ENCODE measurements around the gene FOXJ1.

Gene FOXJ1

GRCh38 chr17:76150712-76151622 lies 9.9 kb upstream of the FOXJ1 start:
- ATAC-seq, result no peak
- TF ChIP-seq TOX (CRISPR knock-in tag; IDR thresholded peaks at IDR 0.05; ENCODE audit: borderline replicate concordance) (no peak), PPARA (CRISPR knock-in tag; IDR thresholded peaks at IDR 0.05; ENCODE audit: borderline replicate concordance) (no peak), ESRRG (CRISPR knock-in tag; IDR thresholded peaks at IDR 0.05) (no peak), ZFP30 (CRISPR knock-in tag; IDR thresholded peaks at IDR 0.05) (no peak), OSR1 (CRISPR knock-in tag; IDR thresholded peaks at IDR 0.05) (no peak), TCF4 (CRISPR knock-in tag; IDR thresholded peaks at IDR 0.05; ENCODE audit: borderline replicate concordance) (no peak), ZFP3 (CRISPR knock-in tag; IDR thresholded peaks at IDR 0.05) (no peak), SNAI2 (CRISPR knock-in tag; IDR thresholded peaks at IDR 0.05) (no peak), ZNF565 (CRISPR knock-in tag; conservative IDR thresholded peaks at IDR 0.05; ENCODE audit: low read depth) (no peak), ZNF70 (CRISPR knock-in tag; IDR thresholded peaks at IDR 0.05) (no peak), ZNF8 (CRISPR knock-in tag; IDR thresholded peaks at IDR 0.05) (no peak), GLIS3 (CRISPR knock-in tag; IDR thresholded peaks at IDR 0.05) (no peak), RARB (CRISPR knock-in tag; IDR thresholded peaks at IDR 0.05) (no peak), ISL1 (CRISPR knock-in tag; IDR thresholded peaks at IDR 0.05) (no peak)
- TF ChIP-seq, protein P1, sequence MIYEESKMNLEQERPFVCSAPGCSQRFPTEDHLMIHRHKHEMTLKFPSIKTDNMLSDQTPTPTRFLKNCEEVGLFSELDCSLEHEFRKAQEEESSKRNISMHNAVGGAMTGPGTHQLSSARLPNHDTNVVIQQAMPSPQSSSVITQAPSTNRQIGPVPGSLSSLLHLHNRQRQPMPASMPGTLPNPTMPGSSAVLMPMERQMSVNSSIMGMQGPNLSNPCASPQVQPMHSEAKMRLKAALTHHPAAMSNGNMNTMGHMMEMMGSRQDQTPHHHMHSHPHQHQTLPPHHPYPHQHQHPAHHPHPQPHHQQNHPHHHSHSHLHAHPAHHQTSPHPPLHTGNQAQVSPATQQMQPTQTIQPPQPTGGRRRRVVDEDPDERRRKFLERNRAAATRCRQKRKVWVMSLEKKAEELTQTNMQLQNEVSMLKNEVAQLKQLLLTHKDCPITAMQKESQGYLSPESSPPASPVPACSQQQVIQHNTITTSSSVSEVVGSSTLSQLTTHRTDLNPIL (CRISPR knock-in tag; IDR thresholded peaks at IDR 0.05; ENCODE audit: low read depth), result no peak
- TF ChIP-seq, protein P2, sequence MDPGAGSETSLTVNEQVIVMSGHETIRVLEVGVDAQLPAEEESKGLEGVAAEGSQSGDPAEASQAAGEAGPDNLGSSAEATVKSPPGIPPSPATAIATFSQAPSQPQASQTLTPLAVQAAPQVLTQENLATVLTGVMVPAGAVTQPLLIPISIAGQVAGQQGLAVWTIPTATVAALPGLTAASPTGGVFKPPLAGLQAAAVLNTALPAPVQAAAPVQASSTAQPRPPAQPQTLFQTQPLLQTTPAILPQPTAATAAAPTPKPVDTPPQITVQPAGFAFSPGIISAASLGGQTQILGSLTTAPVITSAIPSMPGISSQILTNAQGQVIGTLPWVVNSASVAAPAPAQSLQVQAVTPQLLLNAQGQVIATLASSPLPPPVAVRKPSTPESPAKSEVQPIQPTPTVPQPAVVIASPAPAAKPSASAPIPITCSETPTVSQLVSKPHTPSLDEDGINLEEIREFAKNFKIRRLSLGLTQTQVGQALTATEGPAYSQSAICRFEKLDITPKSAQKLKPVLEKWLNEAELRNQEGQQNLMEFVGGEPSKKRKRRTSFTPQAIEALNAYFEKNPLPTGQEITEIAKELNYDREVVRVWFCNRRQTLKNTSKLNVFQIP (CRISPR knock-in tag; IDR thresholded peaks at IDR 0.05; ENCODE audit: borderline replicate concordance, low read depth), result no peak
- TF ChIP-seq, protein P3, sequence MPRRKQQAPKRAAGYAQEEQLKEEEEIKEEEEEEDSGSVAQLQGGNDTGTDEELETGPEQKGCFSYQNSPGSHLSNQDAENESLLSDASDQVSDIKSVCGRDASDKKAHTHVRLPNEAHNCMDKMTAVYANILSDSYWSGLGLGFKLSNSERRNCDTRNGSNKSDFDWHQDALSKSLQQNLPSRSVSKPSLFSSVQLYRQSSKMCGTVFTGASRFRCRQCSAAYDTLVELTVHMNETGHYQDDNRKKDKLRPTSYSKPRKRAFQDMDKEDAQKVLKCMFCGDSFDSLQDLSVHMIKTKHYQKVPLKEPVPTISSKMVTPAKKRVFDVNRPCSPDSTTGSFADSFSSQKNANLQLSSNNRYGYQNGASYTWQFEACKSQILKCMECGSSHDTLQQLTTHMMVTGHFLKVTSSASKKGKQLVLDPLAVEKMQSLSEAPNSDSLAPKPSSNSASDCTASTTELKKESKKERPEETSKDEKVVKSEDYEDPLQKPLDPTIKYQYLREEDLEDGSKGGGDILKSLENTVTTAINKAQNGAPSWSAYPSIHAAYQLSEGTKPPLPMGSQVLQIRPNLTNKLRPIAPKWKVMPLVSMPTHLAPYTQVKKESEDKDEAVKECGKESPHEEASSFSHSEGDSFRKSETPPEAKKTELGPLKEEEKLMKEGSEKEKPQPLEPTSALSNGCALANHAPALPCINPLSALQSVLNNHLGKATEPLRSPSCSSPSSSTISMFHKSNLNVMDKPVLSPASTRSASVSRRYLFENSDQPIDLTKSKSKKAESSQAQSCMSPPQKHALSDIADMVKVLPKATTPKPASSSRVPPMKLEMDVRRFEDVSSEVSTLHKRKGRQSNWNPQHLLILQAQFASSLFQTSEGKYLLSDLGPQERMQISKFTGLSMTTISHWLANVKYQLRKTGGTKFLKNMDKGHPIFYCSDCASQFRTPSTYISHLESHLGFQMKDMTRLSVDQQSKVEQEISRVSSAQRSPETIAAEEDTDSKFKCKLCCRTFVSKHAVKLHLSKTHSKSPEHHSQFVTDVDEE (CRISPR knock-in tag; IDR thresholded peaks at IDR 0.05), result no peak
- TF ChIP-seq, protein P4, sequence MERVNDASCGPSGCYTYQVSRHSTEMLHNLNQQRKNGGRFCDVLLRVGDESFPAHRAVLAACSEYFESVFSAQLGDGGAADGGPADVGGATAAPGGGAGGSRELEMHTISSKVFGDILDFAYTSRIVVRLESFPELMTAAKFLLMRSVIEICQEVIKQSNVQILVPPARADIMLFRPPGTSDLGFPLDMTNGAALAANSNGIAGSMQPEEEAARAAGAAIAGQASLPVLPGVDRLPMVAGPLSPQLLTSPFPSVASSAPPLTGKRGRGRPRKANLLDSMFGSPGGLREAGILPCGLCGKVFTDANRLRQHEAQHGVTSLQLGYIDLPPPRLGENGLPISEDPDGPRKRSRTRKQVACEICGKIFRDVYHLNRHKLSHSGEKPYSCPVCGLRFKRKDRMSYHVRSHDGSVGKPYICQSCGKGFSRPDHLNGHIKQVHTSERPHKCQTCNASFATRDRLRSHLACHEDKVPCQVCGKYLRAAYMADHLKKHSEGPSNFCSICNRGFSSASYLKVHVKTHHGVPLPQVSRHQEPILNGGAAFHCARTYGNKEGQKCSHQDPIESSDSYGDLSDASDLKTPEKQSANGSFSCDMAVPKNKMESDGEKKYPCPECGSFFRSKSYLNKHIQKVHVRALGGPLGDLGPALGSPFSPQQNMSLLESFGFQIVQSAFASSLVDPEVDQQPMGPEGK (CRISPR knock-in tag; IDR thresholded peaks at IDR 0.05; ENCODE audit: borderline replicate concordance), result no peak

DNA sequence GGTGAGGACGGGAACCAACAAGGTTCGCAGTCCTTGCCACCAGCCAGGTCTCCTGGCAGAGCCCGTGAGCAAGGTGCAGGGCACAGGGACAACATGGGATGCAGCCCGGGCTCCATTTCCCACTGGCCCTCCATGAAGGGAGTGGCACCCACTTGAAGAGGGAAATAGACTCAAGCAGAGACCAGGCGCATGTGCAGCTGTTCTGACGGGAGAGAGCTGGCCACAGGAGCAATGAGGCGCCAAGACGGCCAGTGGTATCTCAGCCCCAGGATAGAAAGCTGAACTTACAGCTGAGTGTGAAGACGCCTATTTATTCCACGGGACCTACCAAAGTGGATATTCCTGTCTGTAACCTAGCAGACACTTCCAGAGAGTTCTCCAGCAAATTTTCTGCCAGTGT lies 8.2 kb upstream of the FOXJ1 start:
- ATAC-seq, result no peak
- TF ChIP-seq ZFP3 (CRISPR knock-in tag; IDR thresholded peaks at IDR 0.05) (no peak), ZFP30 (CRISPR knock-in tag; IDR thresholded peaks at IDR 0.05) (no peak), ZNF70 (CRISPR knock-in tag; IDR thresholded peaks at IDR 0.05) (no peak), ZNF8 (CRISPR knock-in tag; IDR thresholded peaks at IDR 0.05) (no peak), CSDC2 (CRISPR knock-in tag; IDR thresholded peaks at IDR 0.05) (no peak), OSR1 (CRISPR knock-in tag; IDR thresholded peaks at IDR 0.05) (no peak), GLIS3 (CRISPR knock-in tag; IDR thresholded peaks at IDR 0.05) (no peak), ESRRG (CRISPR knock-in tag; IDR thresholded peaks at IDR 0.05) (no peak), ZNF565 (CRISPR knock-in tag; conservative IDR thresholded peaks at IDR 0.05; ENCODE audit: low read depth) (no peak)
- TF ChIP-seq, protein P3 (CRISPR knock-in tag; IDR thresholded peaks at IDR 0.05), result no peak

Measured in SK-N-SH treated with all-trans-retinoic acid at 6 μM for 48 hours (cell line).